Renal cortex interstitium (tissue), 11 donors: ENCODE data around the gene CCL17. TPM values are rescaled to one million over a fixed set of nuclear protein-coding genes. Genes with fewer than 3 reads are reported as not detected.

Experiments used
- DNase-seq, 11 donors: peaks; one replicate each; pipeline ENCODE4 v3.0.0-alpha.2; 2013; ENCODE audit warnings: low read depth in 9 of 11, low spot score in 4 of 11; ENCODE audit errors: extremely low read depth in 1 of 11
- polyA plus RNA-seq, 3 donors: library from polyadenylated mRNA; unstranded; fragments of 120-200 nt; gene quantifications; one replicate each; pipeline ENCODE4 v1.2.1, GENCODE V29; 2013; ENCODE audit not compliant: insufficient read length in 3 of 3

CCL17 gene
- polyA plus RNA-seq, 3 donors = 0.19 to 0.38 TPM; not detected in 1

DNA sequence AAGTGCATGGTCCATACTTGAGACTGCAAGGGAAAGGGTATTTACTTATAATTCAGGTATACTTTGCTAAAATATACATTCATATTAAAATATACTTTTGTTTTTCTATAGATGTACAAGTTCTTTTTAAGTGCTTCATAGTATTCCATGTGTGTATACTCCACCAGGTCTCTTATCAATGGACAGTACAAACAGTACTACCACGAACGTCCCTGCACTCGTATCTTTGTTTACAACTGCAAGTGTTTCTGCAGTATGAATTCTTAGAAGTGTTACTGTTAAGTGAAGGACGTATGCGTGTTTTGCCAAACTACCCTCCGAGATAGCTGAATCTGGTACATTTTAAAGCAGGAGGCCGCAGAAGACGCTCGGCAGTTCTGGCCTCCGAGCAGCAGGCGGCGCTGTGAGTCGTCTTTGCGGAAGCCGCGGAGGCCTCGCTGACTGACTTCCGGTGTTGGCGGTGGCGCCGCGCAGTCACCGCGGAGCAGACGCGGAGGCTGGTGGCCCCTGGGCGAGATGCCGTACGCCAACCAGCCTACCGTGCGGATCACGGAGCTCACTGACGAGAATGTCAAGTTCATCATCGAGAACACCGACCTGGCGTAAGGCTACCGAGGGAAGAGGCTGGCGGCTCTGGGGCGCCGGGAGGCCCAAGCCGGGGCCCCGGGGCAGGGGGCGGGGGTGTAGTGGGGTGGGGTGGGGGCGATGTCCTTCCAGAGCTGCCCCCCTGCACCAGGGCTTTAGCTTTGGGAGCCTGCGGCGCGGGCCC, 57.8 kb downstream of the CCL17 start, which contains the start of gene POLR2C:
Gene POLR2C (plus strand): TSS at position 471 of the 769 bp plus-strand sequence. CDS start 46 bp downstream, at position 517.
- DNase-seq = peak in 9 of 11 donors; percentile 59 to 83 (median 81)

DNA sequence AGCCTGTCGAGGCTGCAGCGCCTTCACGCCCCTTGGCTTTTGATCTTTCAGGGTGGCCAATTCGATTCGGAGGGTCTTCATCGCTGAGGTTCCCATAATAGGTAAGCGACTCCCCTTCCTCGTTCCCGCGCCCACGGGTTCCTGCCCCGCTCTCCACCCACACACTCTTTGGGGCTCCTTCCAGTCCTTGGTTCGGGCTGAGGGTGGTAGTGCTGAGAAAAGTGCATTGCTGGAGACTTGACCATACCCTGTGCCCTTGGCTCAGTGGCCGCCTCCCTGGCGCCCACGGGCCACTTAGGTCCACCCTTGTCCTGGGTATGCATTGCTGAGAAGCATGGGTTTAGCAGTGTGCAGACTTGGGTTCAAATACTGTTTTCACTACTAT, 58.4 kb downstream of the CCL17 start:
- DNase-seq = no peak

DNA sequence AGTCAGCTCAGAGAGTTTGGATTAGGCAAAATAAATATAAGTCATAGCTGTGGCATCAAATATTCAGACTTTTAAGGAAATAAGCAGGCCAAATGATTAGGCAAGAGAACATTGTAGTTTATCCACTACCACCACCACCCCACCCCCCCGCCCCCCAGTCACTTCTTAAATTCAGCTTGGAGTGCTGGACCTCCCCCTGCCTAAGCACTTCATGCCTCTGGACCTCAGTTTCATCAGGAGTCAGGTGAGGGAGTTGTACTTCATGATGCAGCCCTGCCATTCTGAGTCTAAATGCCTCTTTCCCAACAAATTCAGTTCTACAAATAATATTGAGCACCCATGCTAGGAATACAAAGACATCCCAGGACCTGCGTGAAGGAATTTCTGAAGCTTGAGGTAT, 60.0 kb downstream of the CCL17 start:
- no peak for DNase-seq

Other genes with a start within 250 kb of the CCL17 start
- gene PSME3IP1, start 218.7 kb upstream of the CCL17 start, polyA plus RNA-seq = 100 to 1,000 TPM; 104 to 126 (median 125) TPM
- gene RSPRY1, start 218.4 kb upstream of the CCL17 start, polyA plus RNA-seq = 10 to 100 TPM; 45.0 to 45.5 (median 45.2) TPM
- 10 to 100 TPM; 76.3 to 79.4 (median 77.9) TPM for gene ARL2BP, start 159.5 kb upstream of the CCL17 start, polyA plus RNA-seq
- gene PLLP, start 120.1 kb upstream of the CCL17 start, polyA plus RNA-seq = 10 to 100 TPM; 14.7 to 29.7 (median 15.8) TPM
- gene CCL22, start 46.0 kb upstream of the CCL17 start, polyA plus RNA-seq = under 1 TPM; 0.08 to 0.13 (median 0.12) TPM
- gene CX3CL1, start 32.3 kb upstream of the CCL17 start, polyA plus RNA-seq = 10 to 100 TPM; 24.2 to 41.9 (median 30.4) TPM
- gene CIAPIN1, start 42.6 kb downstream of the CCL17 start, polyA plus RNA-seq = 100 to 1,000 TPM in 1 of 3 donors, 10 to 100 TPM in 2; 92.1 to 110 (median 95.7) TPM
- 100 to 1,000 TPM in 1 of 3 donors, 10 to 100 TPM in 2; 94.3 to 108 (median 96.0) TPM for gene COQ9, start 42.7 kb downstream of the CCL17 start, polyA plus RNA-seq
- 10 to 100 TPM; 79.9 to 89.8 (median 88.4) TPM for gene POLR2C, start 57.9 kb downstream of the CCL17 start, polyA plus RNA-seq
- gene DOK4, start 81.7 kb downstream of the CCL17 start, polyA plus RNA-seq = 10 to 100 TPM; 26.2 to 36.8 (median 36.6) TPM
- gene CCDC102A, start 131.8 kb downstream of the CCL17 start, polyA plus RNA-seq = 10 to 100 TPM; 13.7 to 21.6 (median 17.9) TPM
- 1 to 10 TPM in 2 of 3 donors, under 1 TPM in 1; 0.93 to 2.1 (median 1.2) TPM for gene ADGRG5, start 137.9 kb downstream of the CCL17 start, polyA plus RNA-seq
- 10 to 100 TPM; 58.2 to 93.6 (median 59.3) TPM for gene ADGRG1, start 223.9 kb downstream of the CCL17 start, polyA plus RNA-seq